HG02642 (cell line): Measurements from ENCODE around the gene SMIM32.

Experiments used
- ATAC-seq: cut with Tn5 transposase; IDR thresholded peaks from one replicate; pipeline ENCODE4 v1.9.1; 2021; ENCODE audit warnings: mild to moderate bottlenecking; ENCODE audit not compliant: unreplicated experiment, poor library complexity

Gene SMIM32

GRCh38 chr5:136190091-136190720 is 2.8 kb downstream of the SMIM32 start:
- no peak for ATAC-seq

GRCh38 chr5:136188859-136189258 is 4.1 kb downstream of the SMIM32 start:
- no peak for ATAC-seq

GRCh38 chr5:136186796-136187195 is 6.2 kb downstream of the SMIM32 start:
- ATAC-seq: no peak

- no peak for ATAC-seq
Measured at GRCh38 chr5:136185974-136186665, 6.8 kb downstream of the SMIM32 start.

- no peak for ATAC-seq
Measured at GRCh38 chr5:136182618-136183017, 10.3 kb downstream of the SMIM32 start.

GRCh38 chr5:136174021-136174659 is 18.8 kb downstream of the SMIM32 start:
- ATAC-seq: peak; percentile 74

GRCh38 chr5:136169218-136169617 is 23.7 kb downstream of the SMIM32 start:
- no peak for ATAC-seq

GRCh38 chr5:136166909-136167308 is 26.1 kb downstream of the SMIM32 start:
- ATAC-seq: peak; percentile 73

GRCh38 chr5:136164226-136164625 is 28.7 kb downstream of the SMIM32 start:
- ATAC-seq: peak; percentile 58

- no peak for ATAC-seq
Measured at GRCh38 chr5:136162008-136162407, 31.0 kb downstream of the SMIM32 start.

GRCh38 chr5:136159457-136159856 is 33.5 kb downstream of the SMIM32 start:
- ATAC-seq: no peak

- ATAC-seq: no peak
Measured at GRCh38 chr5:136157514-136157913, 35.4 kb downstream of the SMIM32 start.

GRCh38 chr5:136155761-136156160 is 37.2 kb downstream of the SMIM32 start:
- no peak for ATAC-seq

GRCh38 chr5:136155078-136155477 is 37.9 kb downstream of the SMIM32 start:
- ATAC-seq: no peak

- no peak for ATAC-seq
Measured at GRCh38 chr5:136153581-136154236, 39.3 kb downstream of the SMIM32 start.

- ATAC-seq: no peak
Measured at GRCh38 chr5:136149891-136150290, 43.1 kb downstream of the SMIM32 start.

- ATAC-seq: no peak
Measured at GRCh38 chr5:136147632-136148031, 45.3 kb downstream of the SMIM32 start.

GRCh38 chr5:136146201-136146600 is 46.8 kb downstream of the SMIM32 start:
- ATAC-seq: no peak

- peak; percentile 71 for ATAC-seq
Measured at GRCh38 chr5:136145030-136145429, 47.9 kb downstream of the SMIM32 start.

GRCh38 chr5:136143763-136144162 is 49.2 kb downstream of the SMIM32 start:
- no peak for ATAC-seq

- no peak for ATAC-seq
Measured at GRCh38 chr5:136143312-136143711, 49.6 kb downstream of the SMIM32 start.
